NCI-H1436 (cell line): ENCODE results near the gene RAD23B.

Experiments used
- DNase-seq: peaks from one replicate; lab custom pipeline; 2025; lab: John Stamatoyannopoulos, UW

RAD23B gene

DNA sequence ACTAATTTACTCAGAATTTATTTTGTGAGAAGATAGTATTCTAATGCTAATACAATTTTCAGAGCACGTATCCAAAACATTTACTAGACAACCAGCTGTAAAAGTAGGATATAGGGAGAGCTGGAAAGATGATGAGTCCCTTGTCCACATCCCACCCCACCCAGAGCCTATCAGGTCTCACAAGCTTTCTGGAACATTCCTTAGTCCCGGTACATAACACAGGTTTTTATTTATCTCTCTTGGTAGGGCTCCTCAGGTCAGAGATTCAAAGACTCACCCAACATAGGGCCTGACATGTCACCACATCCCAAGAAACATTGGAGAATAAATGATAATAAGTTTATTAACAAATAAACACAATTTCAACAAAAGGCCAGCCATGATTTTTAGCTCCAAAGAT is 13.8 kb upstream of the RAD23B start:
- no peak for DNase-seq

DNA sequence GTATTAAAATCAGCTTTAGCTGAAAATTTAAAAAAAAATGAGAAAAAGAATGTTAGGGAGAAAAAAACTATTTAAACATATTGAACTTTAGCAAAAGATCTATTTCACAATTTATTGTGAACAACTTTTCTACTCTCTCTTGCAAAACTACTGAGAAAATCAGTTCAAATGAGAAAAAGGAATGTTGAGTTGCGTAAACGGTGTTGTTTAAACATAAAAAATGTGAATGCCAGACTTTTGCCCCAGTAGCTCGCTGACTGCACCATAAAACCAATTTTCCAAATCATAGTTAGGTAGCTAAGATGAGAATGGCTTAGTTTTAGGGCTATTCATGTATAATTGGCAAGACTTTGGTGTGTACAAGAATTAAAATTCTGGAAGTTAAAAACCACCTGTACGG is 13.4 kb upstream of the RAD23B start:
- no peak for DNase-seq

DNA sequence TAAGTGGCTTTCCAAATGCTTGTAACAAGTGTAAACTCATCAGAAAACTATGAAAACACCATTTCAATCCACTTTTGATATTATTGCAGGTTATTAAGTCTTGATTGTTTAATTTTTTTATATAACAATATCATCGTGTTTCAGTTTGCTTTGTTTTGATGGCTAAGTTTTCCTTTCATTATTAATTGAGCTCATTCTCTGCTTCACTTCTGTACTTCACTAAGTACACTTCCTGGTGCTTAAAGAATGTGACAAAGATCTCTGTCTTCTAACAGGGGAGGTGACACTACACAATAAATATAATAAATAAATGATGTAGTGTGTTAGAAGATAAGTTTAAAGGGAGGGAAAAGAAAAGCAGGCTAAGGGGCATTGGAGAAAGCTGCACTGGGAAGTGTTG is 13.0 kb upstream of the RAD23B start:
- DNase-seq = no peak

DNA sequence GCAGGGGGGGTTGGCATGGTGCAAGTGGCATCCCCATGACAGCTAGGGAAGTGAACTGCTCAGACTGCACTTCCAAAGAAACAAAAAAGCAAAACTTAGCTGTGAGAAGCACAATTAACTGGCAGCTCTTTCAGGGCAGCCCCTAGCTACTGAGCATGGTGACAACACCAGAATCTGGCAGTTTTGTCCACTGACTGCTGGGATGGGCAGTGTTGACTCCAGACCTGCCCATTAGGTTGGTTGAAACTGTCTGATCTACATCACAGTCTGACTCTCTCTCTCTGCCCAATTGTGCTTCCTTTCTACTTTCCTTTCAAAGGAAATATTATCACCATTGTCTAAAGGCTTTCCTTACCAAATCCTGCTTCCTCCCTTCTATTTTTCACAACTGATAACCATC is 12.5 kb upstream of the RAD23B start:
- no peak for DNase-seq

DNA sequence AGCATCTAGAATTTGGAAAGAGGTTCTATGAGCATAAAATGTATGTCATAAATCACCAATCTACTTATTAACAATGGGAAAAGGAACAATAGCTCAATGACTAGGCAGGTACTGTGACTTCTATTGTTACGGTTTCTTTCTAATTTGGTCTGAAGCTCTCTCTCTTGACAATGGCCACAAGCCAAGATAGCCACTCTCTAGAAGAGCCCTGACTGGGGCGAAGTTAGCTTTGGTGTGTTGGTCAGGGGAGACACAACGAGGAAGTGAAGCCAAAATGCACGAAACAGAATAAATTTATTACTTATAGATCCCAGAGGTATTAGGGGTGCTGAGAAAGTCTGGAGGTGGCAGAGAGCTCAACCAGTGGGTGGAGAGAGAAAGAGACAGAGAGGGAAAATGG is 9.4 kb upstream of the RAD23B start:
- DNase-seq = no peak

DNA sequence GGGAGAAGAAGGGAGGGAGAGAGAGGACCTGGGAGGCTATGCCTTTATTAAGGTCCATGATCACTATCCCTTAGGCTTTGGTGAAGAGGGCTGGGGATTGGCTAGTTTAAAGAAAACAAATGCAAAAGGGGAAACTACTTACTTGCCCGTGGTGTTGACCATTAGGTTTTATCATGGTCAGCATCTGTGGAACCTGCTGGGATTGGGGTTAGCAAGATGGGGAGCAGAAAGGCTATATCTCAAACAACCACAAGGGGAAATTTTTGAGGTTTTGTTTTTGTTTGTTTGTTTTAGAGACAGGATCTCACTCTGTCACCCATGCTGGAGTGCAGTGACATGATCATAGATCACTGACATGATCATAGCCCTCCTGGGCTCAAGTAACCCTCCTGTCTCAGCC is 9.0 kb upstream of the RAD23B start:
- no peak for DNase-seq

DNA sequence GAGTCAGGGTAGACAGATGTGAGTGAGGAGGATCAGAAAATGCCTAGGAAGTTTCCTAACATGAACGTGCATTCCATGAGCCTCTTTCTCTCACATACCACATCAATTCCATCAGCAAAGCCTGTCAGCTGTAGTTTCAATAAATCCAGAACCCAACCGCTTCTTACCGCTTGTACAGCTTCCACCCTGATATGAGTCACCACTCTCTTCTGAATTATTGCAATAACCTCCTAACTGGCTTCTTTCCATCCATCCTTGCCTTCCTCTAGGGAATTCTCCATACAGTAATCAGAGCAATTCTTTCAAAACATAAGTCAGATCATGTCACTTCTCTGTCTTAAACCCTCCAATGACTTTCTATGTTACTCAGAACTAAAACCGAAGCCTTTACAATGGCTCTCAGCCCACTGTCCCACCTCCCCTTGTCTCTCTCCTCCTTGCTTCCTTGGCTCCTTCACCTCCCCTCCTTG is 8.1 kb upstream of the RAD23B start:
- no peak for DNase-seq

DNA sequence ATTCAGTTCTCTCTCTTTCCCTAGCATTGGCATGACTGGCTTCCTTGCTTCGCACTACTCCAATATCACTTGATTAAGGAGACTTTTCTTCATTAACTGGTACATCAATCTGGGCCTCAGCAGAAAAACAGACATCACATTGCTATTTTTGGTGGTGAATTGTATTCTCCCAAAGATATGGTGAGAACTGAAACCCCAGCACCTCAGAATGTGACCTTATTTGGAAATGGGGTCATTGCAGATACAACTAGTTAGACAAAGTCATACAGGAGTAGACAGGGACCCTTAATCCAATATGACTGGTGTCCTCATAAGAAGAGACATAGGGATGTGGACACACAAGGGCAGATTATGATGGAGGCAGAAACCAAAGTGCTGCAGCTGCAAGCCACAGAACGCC is 7.5 kb upstream of the RAD23B start:
- DNase-seq = no peak

DNA sequence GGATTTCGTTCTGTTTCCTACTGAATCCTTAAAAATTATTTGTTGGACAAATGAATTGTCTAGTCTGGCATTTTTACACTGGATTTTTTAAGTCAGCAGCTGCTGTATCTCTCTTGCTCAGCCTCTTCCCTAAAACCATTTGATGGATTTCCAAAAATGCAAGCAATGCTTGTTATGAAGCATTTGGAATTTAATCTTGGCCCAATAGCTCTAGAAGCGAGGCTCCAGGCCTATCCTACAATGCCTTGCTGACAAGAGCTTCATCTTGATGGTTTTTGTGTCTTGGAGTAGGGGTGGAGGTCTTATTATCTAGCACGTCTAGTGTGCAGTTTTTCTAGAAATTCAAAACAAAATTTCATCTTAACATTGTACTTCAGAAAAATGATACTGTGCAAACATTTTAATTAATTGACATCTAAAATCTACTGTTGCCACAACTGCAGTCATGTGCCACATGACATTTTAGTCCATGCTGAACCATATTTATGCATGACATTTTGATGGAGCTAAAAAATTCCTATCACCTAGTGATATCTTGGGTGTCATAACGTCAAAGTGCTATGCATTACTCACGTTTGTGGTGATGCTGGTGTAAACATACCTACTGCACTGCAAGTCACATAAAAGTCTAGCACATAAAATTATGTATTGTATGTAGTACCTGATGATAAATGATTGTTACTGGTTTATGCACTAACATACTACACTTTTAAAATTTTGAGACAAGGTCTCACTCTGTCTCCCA is 5.9 kb upstream of the RAD23B start:
- no peak for DNase-seq

DNA sequence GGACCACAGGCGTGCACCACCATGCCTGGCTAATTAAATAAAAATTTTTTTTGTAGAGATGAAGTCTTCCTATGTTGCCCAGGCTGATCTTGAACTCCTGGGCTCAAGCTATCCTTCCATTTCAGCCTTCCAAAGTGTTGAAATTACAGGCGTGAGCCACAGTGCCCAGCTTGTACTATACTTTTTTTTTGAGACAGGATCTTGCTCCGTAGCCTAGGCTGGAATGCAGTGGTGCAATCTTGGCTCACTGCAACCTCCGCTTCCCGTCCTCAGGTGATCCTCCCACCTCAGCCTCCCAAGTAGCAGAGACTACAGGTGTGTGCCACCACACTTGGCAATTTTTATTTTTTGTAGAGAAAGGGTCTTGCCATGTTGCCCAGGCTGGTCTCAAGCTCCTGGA is 5.3 kb upstream of the RAD23B start:
- DNase-seq = no peak

DNA sequence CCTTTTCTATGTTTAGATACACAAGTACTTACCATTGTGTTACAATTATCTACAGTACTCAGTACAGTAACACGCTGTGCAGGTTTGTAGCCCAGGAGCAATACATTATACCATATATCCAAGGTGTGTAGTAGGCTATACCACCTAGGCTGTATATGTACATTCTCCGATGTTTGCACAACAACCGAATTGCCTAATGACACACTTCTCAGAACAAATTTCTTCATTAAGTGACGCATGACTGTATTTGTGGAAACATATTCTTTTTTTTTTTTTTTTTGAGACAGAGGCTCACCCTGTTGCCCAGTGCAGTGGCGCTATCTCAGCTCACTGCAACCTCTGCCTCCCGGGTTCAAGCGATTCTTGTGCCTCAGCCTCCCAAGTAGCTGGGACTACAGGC is 4.0 kb upstream of the RAD23B start:
- DNase-seq = no peak

DNA sequence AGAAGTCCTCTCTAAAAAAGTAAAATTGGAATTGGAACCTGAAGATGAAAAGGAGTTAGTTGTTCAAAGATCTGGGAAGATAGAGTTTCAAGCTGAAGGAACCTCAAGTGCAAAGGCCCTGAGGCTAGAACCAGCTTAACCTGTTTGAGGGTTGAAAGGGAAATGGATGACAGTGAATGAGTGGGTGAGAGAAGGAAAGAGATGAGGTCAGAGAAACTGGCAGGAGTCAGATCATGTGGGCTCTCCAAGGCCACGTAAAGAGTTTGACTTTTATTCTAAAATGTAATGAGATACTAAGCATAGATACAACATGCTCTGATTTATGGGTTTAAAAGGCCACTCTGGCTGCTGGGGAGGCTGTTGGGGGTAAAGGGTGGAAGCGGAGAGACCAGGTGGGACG is 2.5 kb upstream of the RAD23B start:
- no peak for DNase-seq

DNA sequence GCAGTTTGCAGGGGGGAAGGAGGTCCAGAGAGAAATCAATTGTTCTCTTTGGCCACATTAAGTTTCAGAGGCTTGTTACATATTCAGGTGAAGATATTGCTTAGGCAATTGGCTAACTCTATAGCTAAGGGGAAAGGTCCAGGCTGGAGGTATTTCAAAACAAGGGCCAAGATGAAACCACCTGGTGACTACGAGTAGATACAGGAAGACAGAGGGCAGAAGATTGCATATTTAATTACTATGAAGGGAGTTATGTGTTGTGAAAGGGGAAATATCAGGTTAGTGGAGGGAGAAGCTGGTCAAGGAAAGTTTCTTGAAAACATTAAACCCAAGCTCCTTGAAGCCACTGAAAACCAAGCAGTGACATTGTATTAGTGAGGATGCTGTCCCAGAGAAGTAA is 1.9 kb upstream of the RAD23B start:
- DNase-seq = no peak

DNA sequence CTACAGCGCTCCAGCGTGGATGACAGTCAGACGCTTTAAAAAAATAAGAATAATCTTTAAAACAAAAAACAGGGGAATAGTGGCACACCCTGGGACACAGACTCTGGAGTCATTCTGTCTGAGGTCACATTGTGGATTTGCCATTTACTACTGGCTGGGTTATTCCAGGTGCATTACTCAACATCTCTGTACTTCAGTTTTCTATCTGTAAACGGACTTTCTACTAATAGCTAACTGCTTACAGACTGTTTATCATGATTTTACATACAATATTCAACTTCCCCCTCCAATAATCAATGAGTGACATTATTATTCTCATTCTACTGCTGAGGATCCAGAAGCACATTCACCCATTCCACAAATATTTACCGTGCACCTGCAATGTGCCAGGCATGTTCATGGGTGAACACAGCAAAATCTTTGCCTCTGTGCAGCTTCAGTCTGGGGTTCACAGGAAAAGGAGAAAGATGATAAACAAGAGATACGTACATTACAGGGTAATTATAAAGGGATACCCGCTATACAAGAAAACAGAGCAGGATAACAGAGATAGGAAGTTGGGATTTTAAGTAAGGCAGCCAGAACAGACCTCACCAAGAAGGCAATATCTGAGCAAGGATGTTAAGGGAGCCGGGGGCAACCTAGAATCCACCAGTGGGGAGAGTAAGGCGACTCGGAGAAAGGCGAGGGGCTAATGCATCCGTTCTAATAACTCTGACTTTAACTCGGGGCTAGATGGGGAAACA is 984 bp upstream of the RAD23B start:
- no peak for DNase-seq

DNA sequence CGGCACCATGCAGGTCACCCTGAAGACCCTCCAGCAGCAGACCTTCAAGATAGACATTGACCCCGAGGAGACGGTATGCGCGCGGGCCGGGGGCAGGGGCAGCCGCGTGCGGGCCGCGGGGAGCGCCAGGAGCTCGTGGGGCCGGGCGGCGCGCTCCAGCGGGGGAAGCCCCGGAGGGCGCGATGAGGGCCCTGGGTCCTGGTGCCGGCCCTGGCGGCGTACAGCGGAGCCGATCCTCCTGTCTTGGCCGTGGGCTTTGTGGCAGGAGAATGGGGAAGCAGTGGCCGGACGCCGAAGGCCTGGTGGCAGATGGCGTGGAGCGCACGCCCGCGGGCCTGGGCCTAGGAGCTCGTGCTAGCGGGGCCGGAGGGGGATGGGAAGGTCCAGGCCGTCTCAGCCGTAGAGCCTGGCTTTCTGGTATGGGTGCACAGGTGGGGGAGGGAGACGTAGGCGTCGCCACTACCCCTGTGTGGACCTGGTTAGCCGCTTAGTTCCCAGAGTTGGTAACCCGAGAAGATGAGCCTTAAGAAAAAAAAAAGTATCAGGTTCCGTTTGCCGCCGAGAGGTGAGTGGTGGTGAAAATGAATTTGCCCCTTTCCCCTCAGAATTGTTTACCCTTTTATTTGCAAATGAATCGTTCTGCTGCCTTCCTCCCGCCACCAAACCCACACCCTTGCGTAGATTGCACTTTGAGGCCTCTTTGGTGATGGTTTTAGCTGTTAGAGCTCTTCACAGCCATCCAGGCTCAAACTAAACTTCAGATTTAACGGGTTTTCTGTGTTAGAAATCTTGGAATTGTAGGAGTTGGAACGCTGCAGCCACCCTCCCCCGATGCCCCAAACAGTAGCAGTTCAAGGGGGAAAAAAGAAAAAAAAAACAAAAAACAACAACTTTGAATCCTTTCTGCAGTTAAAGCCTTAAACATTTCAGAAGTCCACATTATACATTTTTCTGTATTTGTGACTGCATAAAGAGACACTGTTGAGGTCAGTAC is 841 bp downstream of the RAD23B start:
- DNase-seq = peak; percentile 42

DNA sequence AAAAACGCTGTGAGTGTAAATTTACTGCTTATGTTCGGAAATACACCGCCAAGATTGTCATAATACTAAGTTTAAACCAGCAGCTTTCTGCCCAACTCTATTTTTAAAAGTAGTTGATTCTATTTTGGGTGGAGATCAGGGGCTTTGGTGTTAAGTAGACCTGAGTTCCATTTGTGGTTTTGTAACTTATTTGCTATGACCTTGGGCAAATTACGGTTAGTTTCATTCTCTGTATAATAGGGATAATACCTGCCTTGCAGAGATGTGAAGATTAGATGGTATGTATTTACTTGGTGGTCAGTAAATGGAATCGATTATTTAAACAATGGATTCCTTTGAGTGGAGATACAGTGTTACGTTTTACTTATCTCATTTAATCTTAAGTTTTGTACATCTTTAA is 1.6 kb downstream of the RAD23B start:
- no peak for DNase-seq

DNA sequence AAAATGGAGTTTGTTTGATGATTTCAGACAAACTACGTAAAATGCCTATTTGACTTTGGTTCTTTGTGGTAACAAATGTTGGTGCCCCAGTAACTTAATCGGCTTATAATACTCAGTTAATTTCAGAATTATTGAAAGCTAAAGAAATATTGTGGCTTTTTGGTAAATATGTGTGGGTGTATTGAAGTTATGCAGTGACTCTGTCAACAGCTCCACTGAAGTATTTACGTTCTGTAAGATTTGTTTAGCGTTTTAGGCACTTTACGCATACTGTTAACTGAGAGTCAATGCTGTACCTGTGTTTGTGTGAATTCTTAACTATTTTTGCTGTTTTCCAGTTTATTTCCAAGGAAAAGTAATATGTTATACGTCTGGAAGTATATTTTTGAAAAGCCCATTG is 2.2 kb downstream of the RAD23B start:
- no peak for DNase-seq

DNA sequence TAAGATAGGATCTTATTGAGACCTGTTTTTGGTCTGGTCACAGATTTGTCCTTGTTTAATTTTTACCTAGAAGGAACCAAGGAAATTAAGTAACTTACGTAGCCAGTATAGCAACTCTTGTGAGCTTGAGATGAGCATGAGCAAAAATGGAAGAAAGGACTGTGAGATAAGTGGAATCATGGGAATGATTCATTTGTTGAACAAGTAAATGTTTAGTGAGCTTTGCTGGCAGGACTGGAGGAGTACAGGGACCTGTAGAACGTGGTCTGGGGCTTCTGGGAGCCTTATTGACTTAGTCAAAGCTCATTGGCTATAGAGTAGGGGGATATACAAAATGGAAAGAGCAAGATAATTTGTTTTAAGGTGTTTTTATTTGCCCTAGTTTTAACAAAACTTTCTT is 3.0 kb downstream of the RAD23B start:
- no peak for DNase-seq

DNA sequence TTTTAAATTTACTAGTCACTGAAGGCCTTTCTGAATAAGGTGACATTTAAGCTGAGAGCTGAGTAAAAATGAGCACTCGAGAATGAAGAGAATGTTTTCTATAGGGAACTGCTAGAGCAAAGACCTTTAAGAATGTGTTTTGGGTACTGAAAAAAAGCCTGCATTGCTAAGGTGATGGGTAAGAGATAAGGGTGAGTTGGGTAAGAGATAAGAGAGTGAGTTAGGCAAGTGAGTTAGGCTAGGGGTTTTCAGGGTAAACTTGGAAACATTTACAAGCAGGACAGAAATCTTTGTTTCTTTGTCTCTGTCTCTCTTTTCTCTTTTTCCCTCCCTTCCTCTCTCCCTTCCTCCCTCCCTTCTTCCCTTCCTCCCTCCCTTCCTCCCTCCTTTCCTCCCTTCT is 5.6 kb downstream of the RAD23B start:
- DNase-seq = no peak

DNA sequence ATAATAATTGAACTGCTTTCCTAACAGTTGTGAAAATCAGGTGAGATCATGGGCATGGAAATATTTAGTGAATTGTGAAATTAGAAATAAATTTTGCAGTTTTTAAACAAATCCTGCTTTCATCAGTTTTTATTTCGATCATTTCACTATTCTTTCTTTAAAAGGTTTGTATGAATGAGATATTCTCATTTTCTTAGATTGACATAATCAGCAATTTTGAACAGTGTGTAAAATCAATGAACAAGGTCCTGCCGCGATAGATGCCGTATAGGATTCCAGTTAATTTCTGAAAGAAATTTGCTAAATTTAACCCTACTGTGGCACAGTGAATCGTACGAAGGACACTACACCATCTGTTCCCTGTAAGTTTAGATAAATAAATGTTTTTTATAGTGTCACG is 7.5 kb downstream of the RAD23B start:
- no peak for DNase-seq

DNA sequence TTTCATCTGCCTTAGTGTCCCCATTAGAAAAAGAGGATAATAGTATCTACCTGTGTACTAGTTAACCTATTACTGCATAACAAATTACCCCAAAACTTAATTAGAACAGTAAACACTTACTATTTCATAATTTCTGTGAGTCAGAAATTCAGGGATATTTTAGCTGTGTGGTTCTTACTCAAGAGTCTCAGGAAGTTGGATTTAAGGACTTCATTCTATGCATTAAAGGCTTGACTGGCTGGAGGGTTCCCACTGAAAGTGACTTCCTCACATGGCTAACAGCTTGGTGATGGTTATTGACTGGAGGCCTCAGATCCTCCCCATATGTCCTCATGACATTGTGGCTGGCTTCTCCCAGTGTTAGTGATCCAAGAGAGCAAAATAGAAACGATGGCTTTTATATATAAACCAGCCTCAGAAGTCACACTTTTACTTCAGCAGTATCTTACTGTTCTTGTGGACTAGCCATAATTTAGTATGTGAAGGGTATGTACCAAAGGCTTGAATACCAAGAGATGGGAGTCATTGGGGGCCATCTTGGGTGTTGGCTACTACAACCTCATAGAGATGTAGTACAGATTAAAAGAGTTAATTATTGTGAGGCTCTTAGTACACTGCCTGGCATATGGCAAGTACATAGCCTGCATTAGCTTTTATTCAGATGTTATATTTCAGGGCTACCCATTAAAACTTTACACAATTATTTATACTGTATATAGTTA is 9.9 kb downstream of the RAD23B start:
- DNase-seq = no peak

DNA sequence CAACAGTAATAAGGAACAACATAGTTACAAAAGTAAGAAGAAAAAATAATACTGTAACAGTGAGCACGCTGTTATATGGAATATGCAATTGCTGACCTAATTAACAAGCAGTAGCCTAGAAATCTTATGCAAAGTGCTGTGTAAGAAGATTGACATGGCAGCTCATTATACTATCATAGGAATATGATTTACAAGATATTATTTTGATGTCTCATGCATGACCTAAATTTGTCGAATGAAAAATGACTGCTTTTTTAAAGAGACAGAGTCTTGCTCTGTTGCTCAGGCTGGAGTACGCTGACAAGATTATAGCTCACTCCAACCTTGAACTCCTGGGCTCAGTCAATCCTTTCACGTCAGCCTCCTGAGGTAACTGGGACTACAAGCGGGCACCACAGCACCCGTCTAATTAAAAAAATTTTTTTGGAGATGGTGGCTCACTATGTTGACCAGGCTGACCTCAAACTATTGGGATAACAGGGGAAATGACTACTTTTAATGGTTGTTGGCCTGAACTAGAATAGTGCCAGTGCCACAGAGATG is 10.5 kb downstream of the RAD23B start:
- no peak for DNase-seq
